IPS-NIHi7 (cell line): ENCODE results near the gene KAT6B.

ENCODE experiments used
- DNase-seq: peaks from one replicate; pipeline ENCODE4 v3.0.0; 2012; ENCODE audit warnings: mixed read lengths; ENCODE audit errors: extremely low spot score

The KAT6B gene

DNA sequence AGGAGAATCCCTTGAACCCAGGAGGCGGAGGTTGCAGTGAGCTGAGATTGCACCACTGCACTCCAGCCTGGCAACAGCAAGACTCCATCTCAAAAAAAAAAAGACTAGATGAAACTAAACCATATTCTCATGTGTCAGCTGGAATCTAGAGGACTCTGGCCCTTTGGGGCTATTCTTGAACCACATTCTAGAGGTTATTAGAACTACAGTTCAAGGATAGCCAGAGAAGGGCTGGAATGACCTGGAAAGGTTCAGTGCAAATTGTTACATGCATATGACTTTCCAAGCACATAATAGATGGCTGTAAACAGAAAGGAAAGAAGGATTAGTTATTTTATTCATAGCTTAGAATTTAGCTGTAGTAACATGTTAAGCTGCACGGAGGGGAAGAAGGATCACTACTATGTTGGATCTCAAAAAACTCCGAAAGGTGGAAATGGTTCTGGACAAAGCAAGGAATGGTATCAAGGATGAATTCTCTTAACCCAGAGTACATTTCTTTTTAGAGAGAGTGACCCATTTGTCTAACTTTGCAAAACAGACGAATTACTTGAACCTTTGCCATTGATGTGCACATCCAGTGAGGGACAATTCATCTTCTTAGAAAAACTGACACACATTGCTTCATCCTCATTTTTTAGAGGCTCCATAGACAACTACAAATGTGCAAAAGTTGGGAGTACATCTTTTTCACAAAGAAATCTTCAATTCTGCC, 161.1 kb downstream of the KAT6B start:
- no peak for DNase-seq

GRCh38 chr10:74988054-74988775, 161.8 kb downstream of the KAT6B start:
- no peak for DNase-seq

GRCh38 chr10:74988832-74989561, 162.6 kb downstream of the KAT6B start:
- DNase-seq, result no peak

GRCh38 chr10:74991435-74991834, 165.0 kb downstream of the KAT6B start:
- peak; percentile 51 for DNase-seq

DNA sequence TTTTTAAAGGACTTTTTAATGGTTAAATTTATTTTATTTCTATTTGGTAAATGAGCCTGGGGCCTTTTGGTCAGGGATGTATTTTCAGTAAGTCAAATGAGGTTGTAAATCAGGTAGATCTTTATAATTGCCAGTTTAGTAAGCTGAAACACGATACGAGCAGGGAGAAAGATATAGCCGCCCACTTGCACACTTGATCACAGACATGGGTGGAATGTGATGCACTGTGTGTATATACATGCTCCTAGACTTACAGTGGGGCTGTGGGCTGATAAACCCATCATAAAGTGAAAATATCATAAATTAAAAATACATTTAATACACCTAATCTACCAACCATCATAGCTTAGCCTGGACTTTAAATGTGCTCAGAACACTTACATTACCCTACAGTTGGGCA, 165.7 kb downstream of the KAT6B start:
- no peak for DNase-seq

DNA sequence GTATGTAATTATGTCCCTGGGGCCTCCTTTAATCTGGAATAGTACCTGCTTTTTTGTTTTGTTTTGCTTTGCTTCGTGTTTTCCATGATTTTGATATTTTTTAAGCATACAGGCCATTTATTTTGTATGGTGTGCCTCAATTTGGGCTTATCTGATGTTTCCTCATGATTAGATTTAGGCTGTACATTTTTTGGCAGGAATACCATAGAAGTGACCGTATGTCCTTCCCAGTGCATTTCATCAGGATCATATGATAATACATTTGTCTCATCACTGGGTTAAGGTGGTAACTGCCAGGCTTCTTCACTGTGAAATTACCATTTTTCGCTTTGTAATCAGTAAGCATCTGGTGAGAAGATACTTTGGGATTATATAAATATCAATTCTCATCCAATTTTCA, 167.2 kb downstream of the KAT6B start:
- no peak for DNase-seq

DNA sequence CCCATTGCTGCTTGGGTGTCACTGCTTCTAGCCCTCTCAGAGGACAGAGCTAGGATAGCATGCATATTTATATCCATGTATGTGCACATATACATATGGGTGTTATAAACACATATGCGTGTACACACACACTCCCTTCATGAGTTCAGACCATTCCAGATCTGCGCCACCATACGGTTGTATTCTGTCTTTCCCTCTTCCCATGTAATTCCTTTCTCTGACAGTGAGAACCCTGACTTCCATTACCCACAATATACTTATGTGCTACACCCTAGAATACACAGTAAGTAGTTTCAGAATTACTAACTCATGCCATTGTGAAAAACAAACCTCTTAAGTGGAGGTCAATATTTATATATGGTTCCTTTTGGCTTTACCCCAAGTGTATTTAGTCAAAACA, 168.5 kb downstream of the KAT6B start:
- no peak for DNase-seq

DNA sequence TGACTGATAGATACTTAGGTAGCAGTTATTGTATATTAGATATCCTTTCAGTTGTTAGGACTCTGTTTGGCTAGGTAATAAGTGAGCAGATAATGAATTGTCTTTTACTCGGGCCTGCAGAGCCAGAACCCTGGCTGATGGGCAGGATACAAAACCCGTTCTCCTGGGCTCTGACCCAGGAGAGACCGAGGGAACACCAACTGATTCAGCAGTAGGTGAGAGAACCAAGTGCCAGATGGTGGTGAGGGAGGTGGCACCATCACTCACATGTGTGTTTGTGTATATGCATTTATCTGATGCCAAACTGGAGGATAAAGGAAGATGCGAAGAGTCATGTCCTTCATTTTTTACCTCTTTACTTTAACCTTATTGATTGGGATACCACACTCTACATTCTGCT, 169.4 kb downstream of the KAT6B start:
- DNase-seq, result no peak

GRCh38 chr10:74997163-74997562, 170.8 kb downstream of the KAT6B start:
- no peak for DNase-seq

- no peak for DNase-seq
Observed at GRCh38 chr10:75000748-75001321, 174.4 kb downstream of the KAT6B start.

DNA sequence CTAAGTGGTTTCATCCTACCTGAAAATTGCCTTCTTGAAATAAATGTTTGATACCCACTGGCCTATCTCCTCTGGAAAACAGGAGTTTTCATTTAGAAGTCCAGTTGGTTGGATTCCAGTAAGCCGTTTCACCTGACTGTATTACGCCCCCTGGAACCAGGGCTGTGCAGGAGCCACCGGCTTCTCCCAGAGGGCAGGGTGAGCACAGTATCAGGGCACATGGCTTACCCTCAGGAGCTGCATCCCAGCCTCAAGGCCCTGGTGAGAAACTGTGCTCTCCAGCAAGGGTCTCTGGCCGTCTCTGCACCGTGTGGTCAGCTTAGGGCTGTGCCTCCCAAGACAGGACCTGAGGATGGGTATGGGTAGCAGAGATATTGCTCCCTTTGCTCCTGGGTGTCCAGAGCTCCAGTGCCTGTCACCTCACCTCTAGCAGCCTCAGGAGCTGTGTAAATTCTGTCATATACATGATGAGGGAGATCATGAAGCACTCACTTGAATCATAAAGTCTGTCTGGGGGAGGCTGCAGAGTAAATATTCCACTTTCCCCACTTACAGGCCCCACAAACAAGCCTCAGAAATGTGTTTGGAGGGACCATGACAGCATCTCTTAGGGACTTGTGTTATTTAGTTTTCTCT, 175.4 kb downstream of the KAT6B start:
- no peak for DNase-seq

GRCh38 chr10:75002351-75002725, 175.9 kb downstream of the KAT6B start:
- no peak for DNase-seq

GRCh38 chr10:75002967-75003594, 176.7 kb downstream of the KAT6B start:
- no peak for DNase-seq

DNA sequence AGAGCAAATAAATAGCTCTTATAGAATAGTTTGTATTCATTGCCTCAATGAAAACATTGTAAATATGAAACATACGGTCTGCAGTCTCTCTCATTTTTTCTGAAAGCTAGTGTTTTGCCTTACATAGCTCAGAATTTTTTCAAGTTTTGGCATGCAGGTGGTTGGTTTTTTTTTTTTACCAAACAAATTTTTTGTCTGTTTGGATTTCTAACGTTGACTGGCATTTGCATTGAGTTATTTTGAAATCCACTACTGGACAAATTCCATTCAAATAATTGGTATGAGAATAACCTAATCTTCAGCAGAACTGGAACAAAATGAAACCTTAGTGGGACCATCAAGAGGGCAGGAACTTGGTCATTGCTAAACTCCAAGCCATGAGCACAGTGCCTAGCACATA, 177.5 kb downstream of the KAT6B start:
- no peak for DNase-seq

DNA sequence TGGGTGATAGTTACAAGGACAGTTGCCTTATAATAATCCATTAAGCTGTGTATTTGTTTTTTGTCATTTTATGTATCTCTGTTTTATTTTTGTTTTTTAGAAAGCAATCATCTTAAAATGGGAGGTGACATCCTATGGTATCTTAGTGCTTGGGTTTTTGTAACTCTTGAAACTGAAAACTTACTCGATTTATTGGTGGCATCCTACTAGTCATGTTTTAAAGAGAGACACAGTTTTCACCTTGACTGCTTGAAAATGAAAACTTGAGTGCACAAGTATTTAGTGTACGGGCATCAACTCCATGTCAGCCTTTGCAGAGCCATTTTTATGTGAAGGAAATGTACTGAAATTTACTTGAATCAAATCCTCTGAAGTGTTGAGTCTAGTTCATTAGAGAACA, 181.2 kb downstream of the KAT6B start:
- no peak for DNase-seq

DNA sequence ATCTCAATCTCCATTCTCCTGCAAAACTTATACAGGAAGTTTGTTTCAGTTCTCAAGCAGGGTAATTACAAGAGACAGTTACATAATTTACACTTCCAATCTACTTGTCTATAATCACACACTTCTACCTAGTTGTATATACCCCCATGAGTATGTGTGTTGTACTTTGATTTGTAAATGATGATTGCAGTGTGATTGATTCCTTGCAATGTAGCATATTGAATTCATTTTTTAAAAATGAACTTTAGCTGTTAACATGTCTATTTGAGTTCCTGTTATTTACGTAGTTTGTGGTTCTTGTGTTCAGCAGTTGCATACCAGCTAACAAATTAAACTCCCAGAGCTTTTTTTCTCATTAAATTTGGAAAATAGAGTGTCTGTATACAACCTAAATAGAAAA, 182.6 kb downstream of the KAT6B start:
- DNase-seq, result no peak

DNA sequence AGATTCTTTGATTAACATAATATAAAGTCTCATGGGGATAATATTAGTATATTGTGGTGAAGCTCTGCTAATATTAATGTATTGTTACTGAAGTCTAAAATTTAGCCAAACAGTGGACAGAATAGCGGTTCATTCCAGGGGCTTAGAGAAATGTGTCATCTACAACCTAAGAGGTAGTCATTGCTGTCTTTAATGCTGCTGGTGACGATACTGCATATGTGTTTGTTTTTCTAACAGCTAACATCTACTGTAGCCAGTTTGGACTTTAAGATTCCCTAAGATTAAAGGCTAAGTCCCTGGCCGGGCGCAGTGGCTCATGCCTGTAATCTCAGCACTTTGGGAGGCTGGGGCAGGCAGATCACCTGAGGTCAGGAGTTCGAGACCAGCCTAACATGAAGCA, 183.0 kb downstream of the KAT6B start:
- DNase-seq, result no peak

DNA sequence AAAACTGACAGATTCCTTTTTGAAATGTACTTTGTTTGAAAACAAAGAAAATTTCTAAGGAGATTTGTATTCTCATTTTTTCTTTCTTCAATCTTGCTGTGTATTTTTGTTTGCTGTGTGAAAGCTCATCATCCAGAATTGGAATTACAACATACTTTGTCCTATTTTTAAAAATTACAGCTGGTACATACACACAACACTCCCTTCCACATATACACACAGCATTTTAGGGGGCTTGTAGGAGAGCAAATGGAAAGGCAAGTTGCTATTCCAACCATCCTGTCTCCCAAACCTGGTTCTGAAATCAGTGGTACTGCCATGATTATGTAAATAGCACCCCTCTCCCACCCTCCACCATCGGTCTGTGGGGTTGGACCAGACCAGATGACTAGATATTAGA, 184.0 kb downstream of the KAT6B start:
- DNase-seq, result no peak

- DNase-seq, result no peak
Observed at GRCh38 chr10:75011221-75011620, 184.8 kb downstream of the KAT6B start.

DNA sequence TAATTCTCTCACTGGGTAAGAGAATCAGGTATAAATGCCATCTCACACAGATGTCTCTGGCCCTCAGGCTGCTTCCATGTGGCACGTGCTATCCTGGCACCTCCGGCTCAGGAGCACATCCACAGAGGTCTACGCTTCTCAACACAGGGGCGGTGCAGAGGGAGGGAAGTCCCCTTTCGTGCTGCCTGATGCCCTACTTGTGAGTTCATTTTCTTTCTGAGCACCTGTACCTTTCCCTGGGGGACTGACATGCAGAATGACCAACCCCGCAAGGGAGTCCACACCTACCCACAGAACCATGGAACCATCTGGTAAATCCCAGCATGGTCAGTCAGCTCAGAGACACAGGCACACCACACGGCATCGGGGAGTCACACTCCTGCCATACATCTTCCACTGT, 186.1 kb downstream of the KAT6B start:
- DNase-seq, result no peak

- DNase-seq, result no peak
Observed at GRCh38 chr10:75013007-75013406, 186.6 kb downstream of the KAT6B start.

DNA sequence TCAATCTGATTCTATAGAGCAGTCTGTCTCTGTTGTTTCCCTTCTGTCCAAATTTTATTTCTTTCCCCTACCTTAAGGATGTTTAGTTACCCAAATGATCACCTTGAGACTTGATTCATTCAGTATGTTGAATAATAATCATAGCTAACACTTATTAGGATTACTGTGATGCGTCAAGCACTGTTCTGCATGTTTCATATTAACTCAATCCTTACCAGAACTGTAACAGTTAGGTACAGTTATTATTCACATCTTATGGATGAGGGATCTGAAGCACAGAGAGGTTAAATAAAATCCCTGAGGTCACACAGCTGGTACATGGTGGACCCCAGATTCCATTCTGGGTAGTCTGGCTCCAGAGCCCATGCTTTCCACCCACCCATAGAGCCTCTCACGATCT, 187.1 kb downstream of the KAT6B start:
- DNase-seq, result no peak
